ENCODE data around the gene TRIO. TPM values are rescaled to one million over a fixed set of nuclear protein-coding genes. Genes with fewer than 3 reads are reported as not detected.

TRIO gene
- total and polyA plus RNA-seq, 5 experiments from 2014 or later: 0.69 to 8.3 (median 4.0) TPM; not detected in 1

- Mint-ChIP-seq H3K27me3 (peaks cover 5 to 42% (median 13%) of the 10 kb centered on the region in 5 donors), H3K27ac (no peak overlapping the region), H3K4me3 (no peak overlapping the region), H3K36me3 (no peaks in the 10 kb centered on the region), H3K9me3 (no peaks in the 10 kb centered on the region), H3K4me1 (peaks cover 4 to 30% (median 8%) of the 10 kb centered on the region in 4 donors)
- DNase-seq (no peak), ATAC-seq (no peak)
- POLR2A ChIA-PET: no interaction called here
These were observed 32.9 kb upstream of the TRIO start for GRCh38 chr5:14110196-14110595.

GRCh38 chr5:14110680-14111079, 32.5 kb upstream of the TRIO start:
- H3K4me1 Mint-ChIP-seq: peaks cover 4 to 29% (median 8%) of the 10 kb centered on the region in 4 donors
- H3K4me3 Mint-ChIP-seq: no peak overlapping the region
- POLR2A ChIA-PET: no interaction called here
- no peak overlapping the region for H3K27ac Mint-ChIP-seq
- ATAC-seq (no peak), DNase-seq (no peak)
- no peaks in the 10 kb centered on the region for H3K9me3 Mint-ChIP-seq
- H3K27me3 Mint-ChIP-seq: peaks cover 5 to 41% (median 14%) of the 10 kb centered on the region in 5 donors
- no peaks in the 10 kb centered on the region for H3K36me3 Mint-ChIP-seq

GRCh38 chr5:14112998-14113652, 30.0 kb upstream of the TRIO start:
- POLR2A ChIA-PET: no interaction called here
- Mint-ChIP-seq H3K4me1 (peaks cover 4 to 11% (median 7%) of the 10 kb centered on the region in 4 donors), H3K4me3 (no peak overlapping the region), H3K9me3 (no peaks in the 10 kb centered on the region), H3K27ac (no peak overlapping the region), H3K36me3 (no peaks in the 10 kb centered on the region), H3K27me3 (peaks cover 3 to 16% (median 6%) of the 10 kb centered on the region in 5 donors)
- ATAC-seq: no peak
- DNase-seq: no peak

GRCh38 chr5:14114615-14115251, 28.4 kb upstream of the TRIO start:
- Mint-ChIP-seq H3K36me3 (no peaks in the 10 kb centered on the region), H3K4me1 (no peaks in the 10 kb centered on the region), H3K27me3 (peaks cover 0 to 9% (median 4%) of the 10 kb centered on the region in 5 donors), H3K4me3 (no peak overlapping the region), H3K27ac (no peak overlapping the region), H3K9me3 (no peaks in the 10 kb centered on the region)
- ATAC-seq: no peak
- DNase-seq: no peak
- POLR2A ChIA-PET: no interaction called here

GRCh38 chr5:14115323-14115895, 27.7 kb upstream of the TRIO start:
- Mint-ChIP-seq H3K9me3 (no peaks in the 10 kb centered on the region), H3K27me3 (peaks cover 0 to 9% (median 4%) of the 10 kb centered on the region in 5 donors), H3K4me1 (no peaks in the 10 kb centered on the region), H3K27ac (no peak overlapping the region), H3K36me3 (no peaks in the 10 kb centered on the region), H3K4me3 (no peak overlapping the region)
- POLR2A ChIA-PET: no interaction called here
- ATAC-seq (no peak), DNase-seq (no peak)

GRCh38 chr5:14118551-14119320, 24.4 kb upstream of the TRIO start:
- Mint-ChIP-seq H3K36me3 (no peaks in the 10 kb centered on the region), H3K4me1 (no peaks in the 10 kb centered on the region), H3K4me3 (no peak overlapping the region), H3K27ac (no peak overlapping the region), H3K27me3 (peaks cover 0 to 9% (median 4%) of the 10 kb centered on the region in 5 donors), H3K9me3 (no peaks in the 10 kb centered on the region)
- no peak for ATAC-seq
- no peak for DNase-seq
- POLR2A ChIA-PET: no interaction called here

- no peaks in the 10 kb centered on the region for H3K9me3 Mint-ChIP-seq
- no peak overlapping the region for H3K27ac Mint-ChIP-seq
- no peaks in the 10 kb centered on the region for H3K4me1 Mint-ChIP-seq
- POLR2A ChIA-PET: no interaction called here
- DNase-seq: no peak
- no peak for ATAC-seq
- H3K36me3 Mint-ChIP-seq: no peaks in the 10 kb centered on the region
- peaks cover 0 to 12% (median 0%) of the 10 kb centered on the region in 5 donors for H3K27me3 Mint-ChIP-seq
- H3K4me3 Mint-ChIP-seq: no peak overlapping the region
These were observed 23.0 kb upstream of the TRIO start for GRCh38 chr5:14120176-14120575.

GRCh38 chr5:14121552-14121951, 21.6 kb upstream of the TRIO start:
- Mint-ChIP-seq H3K4me1 (no peaks in the 10 kb centered on the region), H3K4me3 (no peak overlapping the region), H3K36me3 (no peaks in the 10 kb centered on the region), H3K27ac (no peak overlapping the region), H3K27me3 (peaks cover 0 to 10% (median 0%) of the 10 kb centered on the region in 5 donors), H3K9me3 (no peaks in the 10 kb centered on the region)
- POLR2A ChIA-PET: no interaction called here
- ATAC-seq (no peak), DNase-seq (no peak)

GRCh38 chr5:14122089-14122488, 21.1 kb upstream of the TRIO start:
- H3K9me3 Mint-ChIP-seq: no peaks in the 10 kb centered on the region
- DNase-seq (no peak), ATAC-seq (no peak)
- H3K4me1 Mint-ChIP-seq: no peaks in the 10 kb centered on the region
- H3K27me3 Mint-ChIP-seq: peaks cover 0 to 10% (median 0%) of the 10 kb centered on the region in 5 donors
- H3K36me3 Mint-ChIP-seq: no peaks in the 10 kb centered on the region
- POLR2A ChIA-PET: no interaction called here
- no peak overlapping the region for H3K4me3 Mint-ChIP-seq
- no peak overlapping the region for H3K27ac Mint-ChIP-seq

- Mint-ChIP-seq H3K27ac (no peak overlapping the region), H3K4me3 (no peak overlapping the region), H3K27me3 (peaks cover 0 to 10% (median 0%) of the 10 kb centered on the region in 5 donors), H3K4me1 (no peaks in the 10 kb centered on the region), H3K9me3 (no peaks in the 10 kb centered on the region), H3K36me3 (no peaks in the 10 kb centered on the region)
- POLR2A ChIA-PET: no interaction called here
- DNase-seq (no peak), ATAC-seq (no peak)
These were observed 19.6 kb upstream of the TRIO start for GRCh38 chr5:14123551-14123950.

- no peaks in the 10 kb centered on the region for H3K36me3 Mint-ChIP-seq
- DNase-seq: no peak
- H3K27ac Mint-ChIP-seq: no peak overlapping the region
- POLR2A ChIA-PET: no interaction called here
- no peaks in the 10 kb centered on the region for H3K4me1 Mint-ChIP-seq
- peaks cover 0 to 14% (median 0%) of the 10 kb centered on the region in 5 donors for H3K27me3 Mint-ChIP-seq
- no peaks in the 10 kb centered on the region for H3K9me3 Mint-ChIP-seq
- no peak overlapping the region for H3K4me3 Mint-ChIP-seq
- ATAC-seq: no peak
These were observed 19.1 kb upstream of the TRIO start for GRCh38 chr5:14123974-14124482.

GRCh38 chr5:14125262-14125661, 17.9 kb upstream of the TRIO start:
- ATAC-seq (no peak), DNase-seq (no peak)
- Mint-ChIP-seq H3K4me3 (peak overlapping the region in 1 of 10 donors; percentile 3), H3K9me3 (no peaks in the 10 kb centered on the region), H3K4me1 (no peaks in the 10 kb centered on the region), H3K27ac (no peak overlapping the region), H3K27me3 (peaks cover 0 to 15% (median 0%) of the 10 kb centered on the region in 5 donors), H3K36me3 (no peaks in the 10 kb centered on the region)
- POLR2A ChIA-PET: no interaction called here

GRCh38 chr5:14127587-14127986, 15.6 kb upstream of the TRIO start:
- POLR2A ChIA-PET: no interaction called here
- no peak overlapping the region for H3K27ac Mint-ChIP-seq
- ATAC-seq (no peak), DNase-seq (no peak)
- no peak overlapping the region for H3K4me3 Mint-ChIP-seq
- peaks cover 0 to 24% (median 9%) of the 10 kb centered on the region in 5 donors for H3K27me3 Mint-ChIP-seq
- no peaks in the 10 kb centered on the region for H3K36me3 Mint-ChIP-seq
- H3K9me3 Mint-ChIP-seq: no peaks in the 10 kb centered on the region
- H3K4me1 Mint-ChIP-seq: no peaks in the 10 kb centered on the region
